ENCODE measurements around the gene SSRP1. TPM values are rescaled to one million over a fixed set of nuclear protein-coding genes. Genes with fewer than 3 reads are reported as not detected.

The SSRP1 gene
- total RNA-seq, 1 donor from 2014 or later, result 62.2 TPM

DNA sequence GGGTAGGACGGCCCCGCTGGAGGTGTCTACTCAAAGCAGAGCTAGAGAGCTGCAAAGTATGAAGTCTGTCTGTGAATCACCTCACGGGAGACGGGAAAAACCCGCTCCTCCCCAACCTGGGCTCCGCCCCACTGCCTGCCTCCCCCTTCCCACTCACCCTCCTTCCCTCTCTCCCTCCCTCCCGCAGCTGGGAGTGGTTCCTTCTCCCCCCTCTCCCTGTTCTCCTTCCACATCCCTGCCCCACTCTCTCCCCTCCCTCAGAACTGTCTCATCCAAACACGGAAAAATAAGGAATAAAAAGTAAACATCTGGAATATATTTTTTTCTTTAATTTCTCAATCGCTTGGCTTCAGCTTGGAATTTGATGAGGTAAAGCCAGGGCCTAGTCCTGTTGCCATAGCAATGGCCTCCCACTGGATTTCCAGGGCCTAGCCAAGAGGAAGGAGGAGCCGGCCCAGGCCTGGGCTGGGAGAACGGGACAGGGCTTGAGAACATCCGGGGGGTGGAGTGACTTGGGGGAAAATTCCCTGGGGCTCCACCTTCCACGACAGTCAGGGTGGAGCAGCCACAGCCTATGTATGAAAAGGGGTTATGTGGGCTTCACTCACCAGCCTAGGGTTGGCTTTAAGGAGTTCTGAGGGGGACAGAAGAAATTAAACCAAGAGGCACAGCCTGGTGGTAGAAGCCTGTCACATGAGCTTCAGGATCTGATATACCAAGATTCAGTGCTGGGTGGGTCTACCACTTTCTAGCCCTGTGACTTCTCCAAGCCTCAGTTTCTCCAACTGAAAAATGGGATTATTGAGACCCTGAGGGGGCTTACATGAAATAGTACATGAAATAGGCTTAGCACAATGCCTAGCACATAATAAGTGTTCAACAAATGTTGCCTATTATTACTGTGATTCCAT, 13.2 kb downstream of the SSRP1 start:
- Histone ChIP-seq H3K4me1 (peaks cover 76% of the 10 kb centered on the region), H3K36me3 (peaks cover 39% of the 10 kb centered on the region), H3K27ac (peak overlapping the region; percentile 96), H3K9me3 (no peaks in the 10 kb centered on the region), H3K27me3 (ENCODE audit: low read depth) (no peaks in the 10 kb centered on the region), H3K4me3 (peak overlapping the region; percentile 74)
- TF ChIP-seq, protein P1, sequence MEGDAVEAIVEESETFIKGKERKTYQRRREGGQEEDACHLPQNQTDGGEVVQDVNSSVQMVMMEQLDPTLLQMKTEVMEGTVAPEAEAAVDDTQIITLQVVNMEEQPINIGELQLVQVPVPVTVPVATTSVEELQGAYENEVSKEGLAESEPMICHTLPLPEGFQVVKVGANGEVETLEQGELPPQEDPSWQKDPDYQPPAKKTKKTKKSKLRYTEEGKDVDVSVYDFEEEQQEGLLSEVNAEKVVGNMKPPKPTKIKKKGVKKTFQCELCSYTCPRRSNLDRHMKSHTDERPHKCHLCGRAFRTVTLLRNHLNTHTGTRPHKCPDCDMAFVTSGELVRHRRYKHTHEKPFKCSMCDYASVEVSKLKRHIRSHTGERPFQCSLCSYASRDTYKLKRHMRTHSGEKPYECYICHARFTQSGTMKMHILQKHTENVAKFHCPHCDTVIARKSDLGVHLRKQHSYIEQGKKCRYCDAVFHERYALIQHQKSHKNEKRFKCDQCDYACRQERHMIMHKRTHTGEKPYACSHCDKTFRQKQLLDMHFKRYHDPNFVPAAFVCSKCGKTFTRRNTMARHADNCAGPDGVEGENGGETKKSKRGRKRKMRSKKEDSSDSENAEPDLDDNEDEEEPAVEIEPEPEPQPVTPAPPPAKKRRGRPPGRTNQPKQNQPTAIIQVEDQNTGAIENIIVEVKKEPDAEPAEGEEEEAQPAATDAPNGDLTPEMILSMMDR (IDR thresholded peaks at IDR 0.05), result no peak
- ATAC-seq (peak; percentile 74 to 79), DNase-seq (peak; percentile 92)
- intact Hi-C loops (cut with DNase I), result no loop called here

DNA sequence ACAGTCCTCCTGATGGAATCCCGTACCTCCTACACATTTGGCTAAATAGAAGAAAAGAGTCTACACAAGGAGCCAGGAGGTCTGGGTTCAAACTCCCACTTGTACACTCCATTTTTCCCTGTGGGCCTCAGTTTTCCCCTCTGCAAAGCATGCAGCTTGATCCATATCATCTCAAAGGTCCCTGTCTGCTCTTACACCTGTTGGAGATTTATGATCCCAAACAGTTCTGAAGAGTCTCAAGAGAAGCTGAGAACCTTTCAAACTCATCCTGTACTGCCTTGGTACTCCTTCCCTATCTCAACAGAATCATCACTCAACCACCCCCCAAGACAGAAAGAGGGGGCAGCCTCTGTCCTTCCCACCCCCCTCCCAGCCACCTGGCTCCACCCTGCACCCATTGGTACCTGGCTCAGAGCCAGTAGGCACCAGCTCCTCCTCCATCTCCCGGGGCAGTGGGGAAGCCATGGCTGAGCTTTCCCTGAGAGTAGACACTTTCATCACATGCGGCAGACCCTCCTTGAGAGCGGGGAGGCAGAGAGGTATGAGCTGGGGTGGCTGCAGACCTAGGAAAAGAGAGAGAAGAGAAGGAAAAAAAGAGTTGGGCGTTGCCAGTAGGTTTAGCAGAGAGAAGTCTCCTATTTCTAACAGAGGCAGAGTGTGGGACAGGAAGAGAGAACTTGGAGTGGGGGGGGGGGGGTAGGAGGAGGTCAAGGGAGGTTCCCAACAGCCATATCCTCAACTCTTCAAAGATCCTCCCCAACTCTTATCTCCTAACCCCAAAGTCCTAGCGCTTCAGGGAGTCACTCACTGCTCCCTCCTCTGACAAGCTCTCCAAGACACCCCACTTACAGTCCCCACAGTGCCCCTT, 14.1 kb downstream of the SSRP1 start:
- no peak for DNase-seq
- Histone ChIP-seq H3K27ac (peak overlapping the region; percentile 96), H3K27me3 (ENCODE audit: low read depth) (no peaks in the 10 kb centered on the region), H3K36me3 (peaks cover 39% of the 10 kb centered on the region), H3K4me1 (peaks cover 81% of the 10 kb centered on the region), H3K4me3 (peak overlapping the region; percentile 74), H3K9me3 (no peaks in the 10 kb centered on the region)
- TF ChIP-seq, protein P1 (IDR thresholded peaks at IDR 0.05), result no peak
- no peak for ATAC-seq
- intact Hi-C loops (cut with DNase I), result no loop called here

DNA sequence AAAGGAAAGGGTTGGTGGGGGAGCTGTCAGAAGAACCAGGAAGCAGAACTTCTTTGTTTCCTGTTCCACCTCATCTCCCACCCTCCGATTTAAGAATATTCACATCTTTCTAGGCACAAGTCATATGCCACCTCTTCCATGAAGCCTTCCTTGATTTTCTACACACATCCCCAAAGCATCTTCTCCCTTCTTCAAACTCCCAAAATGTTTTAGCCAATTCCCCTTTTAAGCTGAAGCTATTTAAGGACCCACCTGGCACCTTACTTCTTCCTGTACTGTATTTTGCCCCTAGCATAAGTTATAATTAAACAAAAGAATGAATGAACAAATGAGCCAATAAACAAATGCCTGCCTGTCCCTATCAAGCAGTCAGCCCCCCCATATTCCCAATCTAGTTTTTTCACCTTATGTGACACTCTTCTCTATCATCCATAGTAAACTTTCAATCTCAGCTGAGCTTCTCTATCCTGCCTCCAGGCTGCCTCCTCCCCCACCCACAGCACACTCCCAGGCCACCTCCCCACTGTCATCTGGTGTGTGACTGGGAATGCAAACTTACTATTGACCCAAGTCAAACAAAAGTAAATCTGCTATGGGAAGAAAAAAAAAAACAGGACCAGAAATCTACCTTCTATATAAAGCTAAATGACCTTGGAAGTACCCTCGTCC, 14.8 kb downstream of the SSRP1 start:
- peak overlapping the region; percentile 74 for H3K4me3 ChIP-seq
- H3K27ac ChIP-seq, result peak overlapping the region; percentile 96
- TF ChIP-seq, protein P1 (IDR thresholded peaks at IDR 0.05), result no peak
- no peaks in the 10 kb centered on the region for H3K27me3 ChIP-seq (ENCODE audit: low read depth)
- DNase-seq, result no peak
- H3K9me3 ChIP-seq, result no peaks in the 10 kb centered on the region
- H3K4me1 ChIP-seq, result peaks cover 81% of the 10 kb centered on the region
- H3K36me3 ChIP-seq, result peaks cover 45% of the 10 kb centered on the region
- no peak for ATAC-seq
- intact Hi-C loops (cut with DNase I), result no loop called here

- ATAC-seq, result no peak
- DNase-seq, result no peak
- Histone ChIP-seq H3K27ac (no peak overlapping the region), H3K27me3 (ENCODE audit: low read depth) (no peaks in the 10 kb centered on the region), H3K4me1 (peaks cover 81% of the 10 kb centered on the region), H3K36me3 (peaks cover 50% of the 10 kb centered on the region), H3K9me3 (no peaks in the 10 kb centered on the region), H3K4me3 (peak overlapping the region; percentile 12)
- TF ChIP-seq, protein P1 (IDR thresholded peaks at IDR 0.05), result no peak
- intact Hi-C loops (cut with DNase I), result no loop called here
These were observed 15.5 kb downstream of the SSRP1 start for GRCh38 chr11:57320067-57320718.

- no peaks in the 10 kb centered on the region for H3K27me3 ChIP-seq (ENCODE audit: low read depth)
- TF ChIP-seq, protein P1 (IDR thresholded peaks at IDR 0.05), result no peak
- ATAC-seq (no peak), DNase-seq (no peak)
- H3K9me3 ChIP-seq, result no peaks in the 10 kb centered on the region
- intact Hi-C loops (cut with DNase I), result no loop called here
- H3K4me1 ChIP-seq, result peaks cover 78% of the 10 kb centered on the region
- H3K36me3 ChIP-seq, result peaks cover 70% of the 10 kb centered on the region
- H3K4me3 ChIP-seq, result peak overlapping the region; percentile 3
- peak overlapping the region; percentile 42 for H3K27ac ChIP-seq
These were observed 17.5 kb downstream of the SSRP1 start for GRCh38 chr11:57318178-57318577.
